Activated T-cell treated with anti-CD3 and anti-CD28 coated beads, Interleukin-2, amount 50 U/mL, for 4 hours (primary cell): Measurements from ENCODE around the gene PCYT2. TPM values are rescaled to one million over a fixed set of nuclear protein-coding genes. Genes with fewer than 3 reads are reported as not detected.

ENCODE experiments used
- ATAC-seq, 2 donors: fragments of 200-7000 bp; cut with Tn5 transposase; one replicate each; pipeline ENCODE4 v1.10.0; 2021
- DNase-seq: peaks from one replicate; pipeline ENCODE4 v3.0.0-alpha.2; 2020
- H3K27me3 Mint-ChIP-seq: one replicate; pipeline ENCODE4 v1.8.0; 2021; ENCODE audit warnings: low read depth, mixed read lengths
- H3K36me3 Mint-ChIP-seq: one replicate; pipeline ENCODE4 v1.8.0; 2022; ENCODE audit warnings: mixed read lengths; ENCODE audit not compliant: insufficient read depth
- H3K4me1 Mint-ChIP-seq: one replicate; pipeline ENCODE4 v1.8.0; 2021; ENCODE audit warnings: low read depth, mixed read lengths
- H3K4me3 Mint-ChIP-seq: one replicate; pipeline ENCODE4 v1.8.0; 2021; ENCODE audit warnings: mild to moderate bottlenecking, moderate library complexity, mixed read lengths
- H3K9me3 Mint-ChIP-seq: one replicate; pipeline ENCODE4 v1.8.0; 2021; ENCODE audit warnings: mixed read lengths
- total RNA-seq, 3 donors: library from RNA; stranded (reverse); gene quantifications; one replicate each; pipeline ENCODE4 v1.2.1, GENCODE V29; 2021

PCYT2 gene
- total RNA-seq, 3 donors from 2014 or later = 23.5 to 25.8 (median 25.7) TPM

GRCh38 chr17:81860756-81861568 lies 50.2 kb downstream of the PCYT2 start:
- DNase-seq (peak; percentile 99), ATAC-seq (peak; percentile 84 to 85)
- Mint-ChIP-seq H3K9me3 (no peaks in the 10 kb centered on the region), H3K4me1 (peaks cover 34% of the 10 kb centered on the region), H3K4me3 (peak overlapping the region; percentile 90), H3K27me3 (no peaks in the 10 kb centered on the region), H3K36me3 (peaks cover 22% of the 10 kb centered on the region)

- H3K4me3 Mint-ChIP-seq = peak within 1 kb of the TSS; percentile 90
- H3K36me3 Mint-ChIP-seq = peaks cover 24% of the 10 kb centered on the region
- DNase-seq (no peak), ATAC-seq (no peak)
- H3K4me1 Mint-ChIP-seq = peaks cover 37% of the 10 kb centered on the region
- no peaks in the 10 kb centered on the region for H3K27me3 Mint-ChIP-seq
- no peaks in the 10 kb centered on the region for H3K9me3 Mint-ChIP-seq
These were observed 51.1 kb downstream of the PCYT2 start, which contains the start of gene P4HB for GRCh38 chr17:81859906-81860755. TSS of gene P4HB (minus strand) at chr17:81860535. CDS start at chr17:81860471, 64 bp downstream.

- no peak for DNase-seq
- Mint-ChIP-seq H3K4me3 (peak overlapping the region; percentile 87), H3K36me3 (peaks cover 24% of the 10 kb centered on the region), H3K27me3 (no peaks in the 10 kb centered on the region), H3K9me3 (no peaks in the 10 kb centered on the region), H3K4me1 (peaks cover 37% of the 10 kb centered on the region)
- ATAC-seq = no peak
These were observed 52.0 kb downstream of the PCYT2 start for GRCh38 chr17:81858967-81859905.

- peak overlapping the region; percentile 87 for H3K4me3 Mint-ChIP-seq
- no peak for DNase-seq
- no peak for ATAC-seq
- H3K4me1 Mint-ChIP-seq = peaks cover 33% of the 10 kb centered on the region
- no peaks in the 10 kb centered on the region for H3K27me3 Mint-ChIP-seq
- no peaks in the 10 kb centered on the region for H3K9me3 Mint-ChIP-seq
- H3K36me3 Mint-ChIP-seq = peaks cover 24% of the 10 kb centered on the region
These were observed 52.8 kb downstream of the PCYT2 start for GRCh38 chr17:81858170-81858966.

DNA sequence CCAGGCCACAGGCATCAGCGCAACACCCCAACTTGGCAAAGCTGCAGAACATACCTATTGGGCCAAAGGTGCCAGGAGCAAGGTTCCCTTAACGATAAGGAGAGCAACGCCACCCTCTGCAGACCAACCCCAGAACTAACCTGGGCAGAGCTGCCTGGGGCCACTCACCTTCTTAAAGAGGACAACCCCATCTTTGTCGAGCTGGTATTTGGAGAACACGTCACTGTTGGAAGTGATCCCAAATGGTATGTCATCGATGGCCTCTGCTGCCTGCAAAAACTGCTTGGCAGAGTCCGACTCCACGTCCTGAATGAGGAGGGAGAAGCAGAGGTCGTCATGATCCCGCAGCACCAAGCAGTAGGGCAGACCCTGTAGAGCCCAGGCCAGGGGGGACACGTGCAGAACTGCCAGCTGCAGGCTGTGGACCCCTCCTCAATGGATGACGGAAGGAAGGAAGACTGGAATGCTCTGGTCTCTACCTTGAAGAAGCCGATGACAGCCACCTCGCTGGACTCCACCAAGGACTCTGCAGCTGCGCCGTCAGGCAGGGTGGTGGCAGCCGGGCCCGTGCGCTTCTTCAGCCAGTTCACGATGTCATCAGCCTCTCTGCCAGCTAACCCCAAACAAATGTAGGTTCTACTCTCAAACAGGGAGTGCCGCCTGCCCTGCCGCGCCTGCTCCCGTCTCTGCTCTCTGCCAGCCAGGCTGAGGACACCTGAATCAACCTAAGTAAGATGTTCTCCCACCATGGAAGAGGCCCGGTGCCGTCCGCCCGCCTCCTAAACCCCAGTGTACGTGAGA lies 56.0 kb downstream of the PCYT2 start:
- DNase-seq (no peak), ATAC-seq (no peak)
- no peak overlapping the region for H3K4me3 Mint-ChIP-seq
- peaks cover 22% of the 10 kb centered on the region for H3K4me1 Mint-ChIP-seq
- no peaks in the 10 kb centered on the region for H3K27me3 Mint-ChIP-seq
- no peaks in the 10 kb centered on the region for H3K9me3 Mint-ChIP-seq
- peaks cover 28% of the 10 kb centered on the region for H3K36me3 Mint-ChIP-seq

DNA sequence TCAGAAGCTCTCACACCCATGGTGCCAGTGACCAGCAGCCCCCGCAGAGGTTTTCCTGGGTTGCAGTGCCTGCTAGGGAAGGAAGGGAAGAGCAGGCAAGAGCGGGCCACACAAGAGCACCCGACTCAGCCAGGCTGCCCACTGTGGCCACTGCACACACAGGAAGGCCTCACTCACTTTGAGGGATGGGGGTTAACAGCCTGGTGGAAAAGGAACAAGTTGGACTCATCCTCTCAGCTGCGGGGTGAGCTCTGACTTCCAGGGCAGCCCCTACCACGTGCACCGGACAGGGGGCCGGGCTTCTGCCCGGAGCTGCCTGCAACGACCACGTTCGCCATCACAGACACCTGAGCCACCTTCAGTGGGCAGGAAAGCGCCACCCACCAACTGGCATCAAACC lies 59.0 kb downstream of the PCYT2 start:
- H3K9me3 Mint-ChIP-seq = no peaks in the 10 kb centered on the region
- ATAC-seq (no peak), DNase-seq (no peak)
- H3K4me3 Mint-ChIP-seq = no peak overlapping the region
- H3K27me3 Mint-ChIP-seq = no peaks in the 10 kb centered on the region
- peaks cover 19% of the 10 kb centered on the region for H3K36me3 Mint-ChIP-seq
- H3K4me1 Mint-ChIP-seq = peaks cover 4% of the 10 kb centered on the region

GRCh38 chr17:81851423-81851822 lies 59.8 kb downstream of the PCYT2 start:
- DNase-seq (no peak), ATAC-seq (no peak)
- Mint-ChIP-seq H3K9me3 (no peaks in the 10 kb centered on the region), H3K36me3 (peaks cover 21% of the 10 kb centered on the region), H3K4me3 (no peak overlapping the region), H3K4me1 (peaks cover 4% of the 10 kb centered on the region), H3K27me3 (no peaks in the 10 kb centered on the region)

Other genes starting within 250 kb of the PCYT2 start
- 10 to 100 TPM; 35.0 to 41.1 (median 35.3) TPM for gene OXLD1, start 244.8 kb downstream of the PCYT2 start, total RNA-seq
- 10 to 100 TPM; 82.9 to 91.9 (median 84.9) TPM for gene CCDC137, start 244.7 kb downstream of the PCYT2 start, total RNA-seq
- 10 to 100 TPM; 27.3 to 38.6 (median 27.9) TPM for gene ARL16, start 227.6 kb downstream of the PCYT2 start, total RNA-seq
- 100 to 1,000 TPM; 146 to 162 (median 147) TPM for gene HGS, start 227.4 kb downstream of the PCYT2 start, total RNA-seq
- 100 to 1,000 TPM; 294 to 372 (median 359) TPM for gene MRPL12, start 208.0 kb downstream of the PCYT2 start, total RNA-seq
- 10 to 100 TPM; 29.9 to 47.8 (median 38.8) TPM for gene SLC25A10, start 199.1 kb downstream of the PCYT2 start, total RNA-seq
- not detected for gene GCGR, start 107.2 kb downstream of the PCYT2 start, total RNA-seq
- 100 to 1,000 TPM; 100 to 112 (median 110) TPM for gene MCRIP1, start 78.1 kb downstream of the PCYT2 start, total RNA-seq
- gene PPP1R27, start 76.3 kb downstream of the PCYT2 start, total RNA-seq = not detected
- gene P4HB, start 50.9 kb downstream of the PCYT2 start, total RNA-seq = 100 to 1,000 TPM; 442 to 487 (median 478) TPM
- 100 to 1,000 TPM; 789 to 858 (median 821) TPM for gene ARHGDIA, start 40.1 kb downstream of the PCYT2 start, total RNA-seq
- gene ALYREF, start 19.8 kb downstream of the PCYT2 start, total RNA-seq = 100 to 1,000 TPM; 321 to 369 (median 324) TPM
- gene ANAPC11, start 19.7 kb downstream of the PCYT2 start, total RNA-seq = 100 to 1,000 TPM; 128 to 157 (median 153) TPM
- under 1 TPM in 2 of 3 donors, not detected in 1; 0.14 to 0.24 TPM for gene NPB, start 9.2 kb downstream of the PCYT2 start, total RNA-seq
- 10 to 100 TPM; 41.1 to 47.2 (median 46.3) TPM for gene SIRT7, start 6.8 kb upstream of the PCYT2 start, total RNA-seq
- gene MAFG, start 16.3 kb upstream of the PCYT2 start, total RNA-seq = 10 to 100 TPM; 42.9 to 50.9 (median 43.4) TPM
- gene PYCR1, start 25.9 kb upstream of the PCYT2 start, total RNA-seq = 100 to 1,000 TPM; 192 to 199 (median 194) TPM
- not detected for gene MYADML2, start 35.8 kb upstream of the PCYT2 start, total RNA-seq
- gene NOTUM, start 49.8 kb upstream of the PCYT2 start, total RNA-seq = under 1 TPM; 0.40 to 0.56 (median 0.41) TPM
- gene ASPSCR1, start 66.2 kb upstream of the PCYT2 start, total RNA-seq = 10 to 100 TPM; 41.4 to 41.9 (median 41.6) TPM
- 100 to 1,000 TPM; 145 to 189 (median 183) TPM for gene CENPX, start 111.5 kb upstream of the PCYT2 start, total RNA-seq
- 10 to 100 TPM; 19.5 to 31.4 (median 30.8) TPM for gene LRRC45, start 111.9 kb upstream of the PCYT2 start, total RNA-seq
- gene RAC3, start 120.3 kb upstream of the PCYT2 start, total RNA-seq = 1 to 10 TPM; 4.1 to 7.7 (median 4.8) TPM
- 10 to 100 TPM; 74.2 to 88.6 (median 76.9) TPM for gene DCXR, start 126.3 kb upstream of the PCYT2 start, total RNA-seq
- gene RFNG, start 140.4 kb upstream of the PCYT2 start, total RNA-seq = 10 to 100 TPM; 20.3 to 21.5 (median 20.4) TPM
- gene GPS1, start 140.5 kb upstream of the PCYT2 start, total RNA-seq = 100 to 1,000 TPM; 172 to 183 (median 177) TPM
- 100 to 1,000 TPM; 323 to 369 (median 326) TPM for gene DUS1L, start 154.4 kb upstream of the PCYT2 start, total RNA-seq
- gene FASN, start 186.8 kb upstream of the PCYT2 start, total RNA-seq = 100 to 1,000 TPM; 365 to 468 (median 403) TPM